ENCODE data around the gene MROH8.

GRCh38 chr20:37095108-37095598 lies 84.2 kb downstream of the MROH8 start:
- TF ChIP-seq MAX (IDR thresholded peaks at IDR 0.05; ENCODE audit: low read depth) (no peak), CTCF (IDR thresholded peaks at IDR 0.05) (no peak)
